Dermis blood vessel endothelial cell (primary cell): Measurements from ENCODE around the gene FARSA. TPM values are rescaled to one million over a fixed set of nuclear protein-coding genes. Genes with fewer than 3 reads are reported as not detected.
"Not testable (repeated sequence)": the region's sequence is repeated elsewhere in the genome, so short reads cannot be mapped to it uniquely, and the experiment has no call there.

Source experiments
- DNase-seq: peaks from one replicate; pipeline ENCODE4 v3.0.0; 2010
- total RNA-seq: library from RNA; depleted of rRNA; stranded (reverse); fragments of >200 nt; gene quantifications from 2 replicates; pipeline ENCODE4 v1.2.3, GENCODE V29; 2014

Gene FARSA
- total RNA-seq = 47.5 and 83.9 TPM in 2 replicates

DNA sequence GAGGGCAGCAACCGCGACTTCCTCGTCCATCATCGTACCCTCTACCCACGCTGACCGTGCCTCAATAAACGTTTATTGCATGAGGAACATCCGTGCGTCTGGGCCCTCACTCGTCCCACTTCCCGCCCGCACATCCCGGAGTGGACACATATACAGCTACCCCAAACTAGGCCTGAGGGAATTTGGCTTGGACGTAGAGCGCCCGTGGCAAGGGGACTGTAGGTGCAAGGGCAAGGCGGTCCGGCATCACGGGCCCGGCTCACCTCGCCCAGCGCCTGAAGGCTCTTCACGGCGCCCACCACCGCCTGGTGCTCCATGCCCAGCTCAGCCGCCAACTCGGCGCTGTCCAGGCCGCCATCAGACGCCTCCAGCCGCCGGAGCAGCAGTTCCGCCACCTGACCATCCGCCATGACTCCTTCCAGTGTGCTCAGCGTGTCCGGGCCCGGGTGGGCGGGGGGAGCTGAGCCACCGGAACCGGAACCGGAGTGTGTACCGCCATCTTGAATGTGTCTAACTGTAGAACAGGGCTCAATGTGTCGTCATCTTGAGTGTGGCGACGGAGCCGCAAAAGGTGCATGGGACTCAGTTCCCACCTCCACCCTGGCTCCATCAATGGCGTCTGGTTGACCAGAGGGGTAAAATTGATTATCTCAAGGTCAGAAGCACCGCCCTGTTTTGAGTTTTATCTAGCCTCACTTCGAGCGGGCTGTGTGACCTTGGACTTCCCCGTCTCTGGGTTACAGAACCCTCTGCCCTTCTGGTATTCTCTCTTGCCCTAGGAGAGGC is at the start of gene FARSA:
Gene FARSA, minus strand, starts transcription at position 425 of the 786 bp plus-strand sequence. Its CDS starts 15 bp downstream, at position 410.
- peak; percentile 96 for DNase-seq

DNA sequence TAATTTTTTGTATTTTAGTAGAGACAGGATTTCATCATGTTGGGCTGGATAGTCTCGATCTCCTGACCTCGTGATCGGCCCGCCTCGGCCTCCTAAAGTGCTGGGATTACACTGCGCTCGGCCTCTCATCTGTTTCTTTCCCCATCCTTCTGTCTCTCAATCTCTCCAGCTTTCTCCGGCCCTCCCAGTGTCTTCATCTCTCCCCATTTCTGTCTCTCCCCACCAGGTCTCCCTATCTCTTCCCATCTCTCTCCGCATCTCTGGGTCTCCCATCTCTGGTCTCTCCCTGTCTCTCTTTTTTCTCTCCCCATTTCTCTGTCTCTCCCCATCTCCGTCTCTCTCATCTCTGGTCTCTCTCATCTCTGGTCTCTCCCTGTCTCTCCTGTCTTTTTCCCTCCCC is 49.6 kb upstream of the FARSA start:
- no peak for DNase-seq

DNA sequence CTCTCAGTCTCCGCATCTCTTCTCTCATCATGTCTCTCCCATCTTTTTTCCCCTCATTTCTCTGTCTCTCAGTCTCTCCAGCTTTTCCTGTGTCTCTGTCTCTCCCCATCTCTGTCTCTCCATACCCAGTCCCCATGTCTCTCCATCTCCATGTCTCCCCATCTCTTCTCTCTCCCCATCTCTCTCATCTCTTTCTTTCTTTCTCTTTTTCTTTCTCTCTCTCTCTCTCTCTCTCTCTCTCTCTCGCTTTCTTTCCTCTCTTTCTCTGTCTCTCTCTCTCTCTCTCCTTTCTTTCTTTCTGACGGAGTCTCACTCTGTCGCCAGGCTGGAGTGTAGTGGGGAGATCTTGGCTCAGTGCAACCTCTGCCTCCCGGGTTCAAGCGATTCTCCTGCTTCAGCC is 49.1 kb upstream of the FARSA start:
- DNase-seq = no peak

DNA sequence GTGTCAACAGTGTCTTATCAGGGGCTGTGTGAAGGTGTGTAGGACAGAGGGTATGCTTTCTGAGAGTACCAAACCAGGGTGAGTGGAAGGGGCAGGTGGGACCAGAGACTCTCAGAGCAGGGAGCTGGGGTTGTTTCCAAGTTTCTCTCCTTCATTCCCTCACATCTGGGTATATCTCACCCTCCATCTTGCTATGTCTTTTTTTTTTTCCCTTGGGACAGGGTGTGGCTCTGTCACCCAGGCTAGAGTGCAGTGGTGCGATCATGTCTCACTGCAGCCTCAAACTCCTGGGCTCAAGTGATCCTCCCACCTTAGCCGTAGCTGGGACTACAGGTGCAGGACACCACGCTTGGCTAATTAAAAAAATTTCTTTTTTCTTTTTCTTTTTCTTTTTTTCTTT is 46.5 kb upstream of the FARSA start:
- no peak for DNase-seq

DNA sequence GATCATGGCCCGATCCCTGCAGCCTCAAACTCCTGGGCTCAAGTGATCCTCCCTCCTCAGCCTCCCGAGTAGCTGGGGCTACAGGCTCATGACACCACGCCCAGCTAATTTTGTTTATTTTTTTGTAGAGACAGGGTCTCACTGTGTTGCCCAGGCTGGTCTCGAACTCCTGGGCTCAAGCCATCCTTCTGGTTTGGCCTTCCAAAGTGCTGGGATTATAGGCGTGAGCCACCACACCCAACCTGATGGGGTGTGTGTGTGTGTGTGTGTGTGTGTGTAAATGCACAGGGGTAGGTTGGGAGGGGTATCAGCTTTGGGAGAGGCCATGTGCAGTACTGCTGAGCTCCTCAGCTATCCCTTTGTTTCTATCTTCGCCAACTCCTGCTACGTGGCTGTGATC is 42.6 kb upstream of the FARSA start:
- DNase-seq = not testable (repeated sequence)

DNA sequence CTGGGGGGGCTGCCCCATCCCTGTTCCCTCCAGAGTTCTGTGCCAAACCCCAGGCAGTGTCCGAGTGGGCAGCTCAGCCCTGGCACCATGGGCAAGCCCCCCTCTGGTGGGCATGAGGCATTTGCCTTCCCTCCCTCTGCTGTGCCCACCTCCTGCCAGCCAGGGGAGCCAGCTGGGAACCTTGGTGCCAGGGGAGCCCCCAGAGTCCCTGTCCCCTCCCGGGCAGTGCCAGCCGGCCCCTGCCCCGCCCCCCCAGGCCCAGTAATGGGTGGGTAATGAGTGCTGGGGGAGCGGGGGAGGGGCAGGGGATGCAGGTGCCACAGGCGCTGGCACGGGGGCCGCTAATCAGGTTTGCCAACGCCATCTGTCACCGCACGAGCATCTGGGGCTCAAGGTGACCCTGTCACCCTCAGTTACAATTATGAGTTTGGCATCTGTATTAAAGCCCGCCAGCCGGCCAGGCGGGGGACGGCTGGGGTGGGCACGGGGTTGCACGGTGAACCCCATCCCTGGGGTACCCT is 41.8 kb upstream of the FARSA start:
- DNase-seq = no peak

DNA sequence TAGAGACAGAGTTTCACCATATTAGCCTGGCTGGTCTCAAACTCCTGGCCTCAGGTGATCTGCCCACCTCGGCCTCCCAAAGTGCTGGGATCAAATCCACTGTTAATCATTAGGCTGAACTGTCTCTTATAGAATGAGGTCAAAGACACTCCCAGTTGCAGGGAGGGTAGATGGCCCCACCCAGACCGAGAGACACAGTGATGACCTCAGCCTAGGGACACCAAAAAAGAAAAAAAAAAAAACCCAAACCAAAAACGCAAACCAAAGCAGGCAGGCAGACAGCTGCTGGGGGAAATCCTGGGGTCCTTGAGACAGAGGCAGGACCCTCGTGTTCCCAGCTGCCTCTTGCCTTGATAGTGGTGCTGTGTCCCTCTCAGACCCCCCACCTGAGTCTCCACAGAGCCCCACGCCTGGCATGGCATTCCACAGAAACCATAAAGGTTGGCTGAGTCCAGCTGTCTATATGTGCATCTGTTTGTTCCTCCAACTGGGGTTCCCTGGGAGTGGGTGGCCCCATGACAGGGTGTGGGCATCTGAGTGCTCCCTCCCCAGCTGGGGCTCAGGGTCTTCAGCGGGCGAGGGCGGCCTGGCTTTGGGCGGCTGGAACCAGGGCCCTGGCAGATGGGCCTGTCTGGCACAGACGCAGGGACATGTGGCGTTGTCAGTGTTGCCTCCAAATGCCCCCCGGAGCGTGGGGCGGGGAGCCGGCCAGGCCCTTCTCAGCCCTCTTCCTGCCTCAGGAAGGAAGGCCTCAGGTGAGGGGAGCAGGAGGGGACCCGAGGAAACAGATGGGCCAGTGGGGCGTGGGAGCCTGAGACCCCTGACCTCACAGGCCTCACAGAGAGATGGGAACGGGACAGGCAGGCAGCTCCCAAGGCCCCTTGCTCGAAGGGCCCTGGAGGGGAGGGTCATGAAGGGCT is 41.0 kb upstream of the FARSA start:
- DNase-seq = peak; percentile 33

DNA sequence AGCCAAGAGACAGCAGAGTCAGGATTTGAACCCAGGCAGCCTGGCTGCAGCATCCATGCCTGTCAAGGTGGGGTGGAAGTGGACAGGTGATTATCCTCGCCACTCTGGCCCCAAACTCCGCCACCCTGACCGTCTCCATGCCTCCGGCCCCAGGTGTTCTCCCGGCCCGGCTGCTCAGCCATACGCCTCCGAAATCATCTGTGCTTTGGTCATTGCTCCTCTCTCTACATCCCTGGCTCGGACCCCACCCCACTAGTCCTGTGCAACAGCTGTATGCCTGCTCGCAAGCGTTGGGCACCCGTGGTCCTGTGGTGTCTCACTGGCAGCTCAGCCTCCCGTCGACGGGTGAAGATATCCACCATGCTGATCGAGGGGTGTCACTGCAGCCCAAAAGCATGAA is 39.7 kb upstream of the FARSA start:
- no peak for DNase-seq

DNA sequence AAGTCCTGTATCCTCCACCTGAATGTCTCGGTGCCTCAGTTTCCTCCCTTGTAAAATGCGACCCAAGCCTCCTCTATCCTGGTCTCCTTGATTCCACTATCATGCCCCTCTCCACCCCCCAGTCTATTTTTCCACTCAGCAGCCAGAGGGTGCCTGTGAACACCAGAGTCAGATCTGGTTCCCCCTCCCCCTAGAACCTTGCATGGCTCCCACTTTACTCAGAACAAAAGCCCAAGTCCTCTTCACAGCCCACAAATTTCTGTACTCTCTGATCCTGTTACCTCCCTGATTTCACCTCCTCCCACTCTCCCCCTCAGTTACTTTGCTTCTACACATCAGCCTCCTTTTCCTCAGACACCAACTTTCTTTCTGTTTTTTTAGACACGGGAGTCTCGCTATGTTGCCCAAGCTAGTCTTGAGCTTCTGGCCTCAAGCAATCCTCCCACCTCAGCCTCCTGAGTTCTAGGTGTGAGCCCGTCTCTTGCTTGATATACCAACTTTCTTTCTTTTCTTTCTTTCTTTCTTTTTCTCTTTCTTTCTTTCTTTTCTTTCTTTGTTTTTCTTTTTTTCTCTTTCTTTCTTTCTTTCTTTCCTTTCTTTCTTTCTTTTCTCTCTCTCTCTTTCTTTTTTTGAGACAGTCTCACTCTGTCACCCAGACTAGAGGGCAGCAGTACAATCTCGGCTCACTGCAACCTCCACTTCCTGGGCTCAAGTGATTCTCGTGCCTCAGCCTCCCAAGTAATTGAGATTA is 36.7 kb upstream of the FARSA start:
- DNase-seq = no peak

DNA sequence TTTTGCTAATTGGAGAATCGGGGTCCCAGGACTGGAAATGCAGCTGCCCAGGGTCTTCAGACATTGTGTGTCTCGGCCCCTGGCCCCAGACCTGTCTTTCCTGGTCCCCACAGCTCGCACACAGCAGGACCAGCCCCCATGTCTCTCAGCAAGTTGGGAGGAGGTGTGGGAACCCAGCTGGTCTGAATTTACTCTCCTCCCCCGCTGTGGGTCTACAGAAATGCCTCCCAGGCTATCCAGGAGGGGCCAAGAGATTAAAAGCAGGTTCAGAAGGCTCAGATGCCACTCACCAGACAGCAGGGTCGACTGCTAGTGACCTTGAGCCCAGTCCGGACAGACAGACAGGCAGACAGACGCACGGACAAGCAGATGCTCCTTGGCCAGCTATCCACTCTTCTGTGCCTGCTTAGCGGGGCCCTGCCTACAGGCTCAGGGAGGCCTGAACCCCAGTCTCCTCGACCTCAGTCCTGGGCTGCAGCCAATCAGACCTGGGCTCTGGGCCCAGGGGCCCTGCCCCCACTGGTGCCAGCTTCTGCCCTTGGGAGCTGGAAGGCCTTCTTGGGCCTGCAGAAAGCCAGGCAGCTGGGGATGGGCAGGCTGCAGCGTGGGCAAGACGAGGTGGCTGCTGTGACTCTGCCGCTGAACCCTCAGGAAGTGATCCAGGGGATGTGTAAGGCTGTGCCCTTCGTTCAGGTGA is 35.9 kb upstream of the FARSA start, which contains the start of gene DAND5:
Gene DAND5, plus strand, starts transcription at position 285 of the 697 bp plus-strand sequence. Its CDS starts 85 bp downstream, at position 370.
- no peak for DNase-seq

DNA sequence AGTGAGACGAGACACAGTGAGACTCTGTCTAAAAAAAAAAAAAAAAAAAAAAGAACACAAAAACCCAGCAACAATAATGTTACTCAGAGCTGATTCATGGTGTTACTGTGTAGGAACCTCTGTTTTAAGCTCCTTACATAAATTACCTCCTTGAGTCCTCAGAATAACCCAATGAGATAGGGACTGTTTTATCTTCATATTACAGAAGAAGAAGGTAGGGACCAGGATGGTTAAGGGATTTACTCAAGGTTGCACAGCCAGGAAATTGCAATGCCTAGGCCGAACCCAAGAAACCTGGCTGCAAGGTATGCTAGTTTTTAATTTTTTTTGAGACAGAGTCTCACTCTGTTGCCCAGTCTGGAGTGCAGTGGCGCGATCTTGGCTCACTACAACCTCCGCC is 34.4 kb upstream of the FARSA start:
- no peak for DNase-seq

DNA sequence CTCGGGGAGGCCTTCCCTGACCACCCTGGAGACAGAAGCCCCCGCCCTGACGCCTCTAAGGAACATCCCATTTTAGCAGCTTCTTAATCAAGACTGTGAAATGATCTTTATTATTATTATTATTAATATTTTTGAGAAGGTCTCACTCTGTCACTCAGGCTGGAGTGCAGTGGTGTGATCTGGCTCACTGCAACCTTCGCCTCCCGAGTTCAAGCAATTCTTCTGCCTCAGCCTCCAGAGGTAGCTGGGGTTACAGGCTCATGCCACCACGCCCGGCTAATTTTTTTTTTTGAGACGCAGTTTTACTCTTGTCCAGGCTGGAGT is 32.3 kb upstream of the FARSA start:
- DNase-seq = no peak

DNA sequence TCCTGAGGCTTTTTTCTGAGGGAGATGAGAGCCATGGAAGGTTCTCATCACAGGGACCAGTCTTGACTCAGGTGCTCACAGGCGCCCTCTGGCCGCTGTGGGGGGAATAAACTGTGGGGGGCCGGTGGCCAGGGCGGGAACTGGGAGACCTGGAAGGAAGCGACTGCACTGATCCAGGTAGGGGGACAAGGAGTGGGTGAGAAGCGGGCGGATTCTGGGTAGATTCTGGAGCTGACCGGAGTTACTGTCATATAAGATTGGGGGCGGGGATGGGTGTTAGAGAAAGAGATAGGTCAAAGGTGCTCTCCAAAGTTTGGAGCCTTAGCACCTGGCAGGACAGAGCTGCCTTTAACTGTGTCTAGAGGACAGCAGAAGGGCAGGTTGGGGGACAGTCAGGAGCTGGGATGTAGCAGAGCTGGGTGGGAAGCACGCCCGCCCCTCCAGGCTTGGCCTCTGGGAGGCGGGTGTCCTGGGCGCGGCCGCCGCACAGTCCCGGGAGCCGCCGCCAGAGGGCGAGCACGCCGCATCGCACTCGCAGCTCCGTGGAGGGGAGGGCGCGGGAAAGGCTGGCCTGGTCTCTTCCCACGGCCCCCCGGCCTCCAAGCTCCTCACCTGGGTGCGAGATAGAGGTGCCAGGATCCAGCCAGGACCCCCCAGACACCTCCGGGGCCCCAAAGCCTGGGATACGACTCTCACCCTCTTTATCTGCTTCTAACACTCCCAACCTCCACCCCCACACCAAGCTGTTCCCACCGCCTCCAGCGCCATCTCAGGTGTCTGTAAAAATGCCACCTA is 31.7 kb upstream of the FARSA start:
- peak; percentile 85 for DNase-seq

DNA sequence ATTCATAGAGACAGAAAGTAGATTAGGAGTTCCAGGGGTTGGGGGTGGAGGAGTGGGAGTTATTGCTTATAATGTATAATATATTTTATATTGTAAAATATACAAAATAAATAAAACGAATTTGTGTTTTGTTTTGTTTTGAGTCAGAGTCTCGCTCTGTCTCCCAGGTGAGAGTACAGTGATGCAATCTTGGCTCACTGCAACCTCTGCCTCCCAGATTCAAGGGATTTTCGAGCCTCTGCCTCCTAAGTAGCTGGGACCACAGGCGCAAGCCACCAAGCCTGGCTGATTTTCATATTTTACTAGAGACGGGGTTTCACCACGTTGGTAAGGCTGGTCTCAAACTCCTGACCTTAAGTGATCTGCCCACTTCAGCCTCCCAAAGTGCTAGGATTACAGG is 26.0 kb upstream of the FARSA start:
- DNase-seq = no peak

DNA sequence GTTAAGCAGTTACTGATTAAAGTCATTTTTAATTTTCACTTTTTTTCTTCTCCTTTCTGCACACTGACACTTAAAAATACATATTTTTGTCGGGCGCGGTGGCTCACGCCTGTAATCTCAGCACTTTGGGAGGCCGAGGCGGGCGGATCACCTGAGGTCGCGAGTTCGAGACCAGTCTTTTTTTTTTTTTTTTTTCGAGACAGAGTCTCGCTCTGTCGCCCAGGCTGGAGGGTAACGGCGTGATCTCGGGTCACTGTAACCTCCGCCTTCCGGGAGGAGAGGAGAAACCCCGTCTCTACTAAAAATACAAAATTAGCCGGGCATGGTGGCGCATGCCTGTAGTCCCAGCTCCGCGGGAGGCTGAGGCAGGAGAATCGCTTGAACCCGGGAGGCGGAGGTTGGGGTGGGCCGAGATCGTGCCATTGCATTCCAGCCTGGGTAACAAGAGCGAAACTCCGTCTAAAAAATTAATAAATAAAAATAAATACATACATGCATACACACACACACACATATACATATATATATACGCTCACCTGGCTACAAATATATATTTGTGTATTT is 24.0 kb upstream of the FARSA start:
- not testable (repeated sequence) for DNase-seq

DNA sequence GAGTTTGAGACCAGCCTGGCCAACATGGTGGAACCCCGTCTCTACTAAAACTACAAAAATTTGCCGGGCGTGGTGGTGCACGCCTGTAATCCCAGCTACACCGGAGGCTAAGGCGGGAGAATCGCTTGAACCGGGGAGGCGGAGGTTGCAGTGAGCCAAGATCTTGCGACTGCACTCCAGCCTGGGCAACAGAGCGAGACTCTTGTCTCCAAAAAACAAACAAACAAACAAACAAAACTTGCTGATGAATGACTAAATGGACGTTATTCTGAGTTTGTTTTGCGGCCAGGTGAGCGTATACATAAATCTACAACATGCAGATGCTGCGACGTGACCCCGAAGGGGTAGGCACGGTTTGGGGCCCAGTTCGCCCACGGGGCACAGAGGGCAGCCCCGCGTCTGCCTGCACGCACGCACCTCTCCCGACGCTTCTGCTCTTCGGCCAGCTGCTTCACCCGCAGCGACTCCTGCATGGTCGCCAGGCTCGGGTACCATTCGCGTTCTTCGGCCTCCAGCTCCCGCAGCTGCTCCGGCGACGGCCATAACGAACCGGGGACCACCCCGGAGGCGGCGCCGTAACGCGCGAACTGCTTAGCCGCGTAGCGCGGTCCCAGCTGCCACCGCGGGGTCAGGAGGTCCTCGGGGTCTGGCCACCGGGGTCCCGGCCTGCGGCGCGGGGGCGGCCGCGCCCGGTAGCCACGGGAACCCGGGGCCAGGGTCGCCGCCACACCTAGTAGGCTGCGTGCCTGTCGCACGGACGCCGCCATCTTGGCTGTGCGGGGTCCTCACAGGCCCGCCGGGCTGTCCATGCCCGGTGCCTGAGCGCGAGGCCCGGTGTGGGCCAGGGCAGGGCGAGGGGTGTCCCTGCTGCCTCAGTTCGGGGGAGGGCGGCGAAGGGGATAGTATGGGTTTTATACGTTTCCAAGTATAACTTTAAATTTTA is 23.2 kb upstream of the FARSA start, which contains the start of gene GADD45GIP1:
Gene GADD45GIP1, minus strand, starts transcription at position 778 of the 943 bp plus-strand sequence. Its CDS starts 11 bp downstream, at position 767.
- DNase-seq = peak; percentile 88

DNA sequence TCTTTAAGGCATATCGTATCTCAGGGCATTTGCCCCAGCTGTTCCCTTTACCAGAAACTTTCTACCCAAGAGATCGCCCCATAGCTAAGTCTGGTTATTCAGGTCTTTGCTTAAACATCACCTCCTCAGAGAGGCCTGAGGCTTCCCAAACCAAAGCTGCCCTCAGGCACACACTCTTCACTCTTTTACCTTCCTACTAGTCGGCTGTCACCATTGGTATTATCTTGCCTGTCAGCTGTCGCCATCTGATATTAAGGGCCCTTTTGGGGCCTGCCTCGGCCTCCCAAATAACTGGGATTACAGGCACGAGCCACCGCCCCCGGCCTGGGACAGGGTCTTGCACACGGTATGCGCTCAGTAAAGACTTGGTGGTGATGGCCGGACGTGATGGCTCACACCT is 22.5 kb upstream of the FARSA start:
- DNase-seq = no peak

DNA sequence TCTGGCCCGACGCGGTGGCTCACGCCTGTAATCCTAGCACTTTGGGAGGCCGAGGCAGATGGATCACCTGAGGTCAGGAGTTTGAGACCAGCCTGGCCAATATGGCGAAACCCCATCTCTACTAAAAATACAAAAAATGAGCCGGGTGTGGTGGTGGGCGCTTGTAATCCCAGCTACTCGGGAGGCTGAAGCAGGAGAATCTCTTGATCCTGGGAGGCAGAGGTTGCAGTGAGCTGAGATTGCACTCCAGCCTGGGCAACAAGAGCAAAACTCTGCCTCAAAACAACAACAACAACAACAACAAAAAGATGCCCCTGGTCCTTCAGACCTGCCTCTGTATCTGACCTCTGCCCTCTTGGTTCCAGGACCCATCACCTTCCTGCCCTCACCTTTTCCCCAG is 22.1 kb upstream of the FARSA start:
- not testable (repeated sequence) for DNase-seq

DNA sequence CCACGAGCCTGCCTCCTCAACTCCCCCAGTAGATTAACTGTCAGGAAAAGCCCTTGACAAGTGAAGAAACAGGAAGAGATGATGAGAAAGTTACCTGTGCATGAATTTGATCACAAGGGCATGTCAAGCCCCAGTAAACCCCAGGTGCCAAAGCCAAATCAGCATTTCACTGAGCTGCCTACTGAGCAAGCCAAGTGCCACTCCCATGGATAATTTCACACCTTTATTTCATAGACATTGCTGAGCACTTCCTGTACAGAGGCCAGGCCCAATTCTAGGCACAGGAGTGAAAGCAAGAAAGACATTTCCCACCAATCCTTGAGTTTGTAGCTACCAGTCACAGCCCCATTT is 21.1 kb upstream of the FARSA start:
- no peak for DNase-seq
